Measurements from ENCODE around the gene PCSK1N. TPM values are rescaled to one million over a fixed set of nuclear protein-coding genes. Genes with fewer than 3 reads are reported as not detected.

PCSK1N gene
- total RNA-seq, 1 donor from 2014 or later = not detected

DNA sequence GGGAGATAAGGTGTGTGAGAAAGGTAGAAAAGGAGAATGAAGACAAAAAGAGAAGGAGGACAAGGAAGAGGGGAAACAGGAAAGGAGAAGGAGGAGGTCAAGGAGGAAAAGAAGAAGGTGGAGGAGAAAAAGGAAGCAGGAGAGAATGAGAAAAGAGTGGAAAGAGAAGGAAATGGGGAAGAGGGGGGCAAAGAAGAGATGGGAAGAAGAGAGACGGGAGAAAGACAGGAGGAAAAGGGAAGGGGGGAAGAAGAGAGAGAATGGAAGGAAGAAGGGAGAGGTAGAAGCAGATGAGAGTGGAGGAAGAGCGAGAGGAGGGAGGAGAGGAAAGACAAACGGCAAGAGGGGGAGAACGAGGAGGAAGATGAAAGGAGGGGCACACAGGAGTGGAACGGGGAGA is 44.9 kb downstream of the PCSK1N start:
- DNase-seq (ENCODE audit: low read depth, low spot score) = no peak

DNA sequence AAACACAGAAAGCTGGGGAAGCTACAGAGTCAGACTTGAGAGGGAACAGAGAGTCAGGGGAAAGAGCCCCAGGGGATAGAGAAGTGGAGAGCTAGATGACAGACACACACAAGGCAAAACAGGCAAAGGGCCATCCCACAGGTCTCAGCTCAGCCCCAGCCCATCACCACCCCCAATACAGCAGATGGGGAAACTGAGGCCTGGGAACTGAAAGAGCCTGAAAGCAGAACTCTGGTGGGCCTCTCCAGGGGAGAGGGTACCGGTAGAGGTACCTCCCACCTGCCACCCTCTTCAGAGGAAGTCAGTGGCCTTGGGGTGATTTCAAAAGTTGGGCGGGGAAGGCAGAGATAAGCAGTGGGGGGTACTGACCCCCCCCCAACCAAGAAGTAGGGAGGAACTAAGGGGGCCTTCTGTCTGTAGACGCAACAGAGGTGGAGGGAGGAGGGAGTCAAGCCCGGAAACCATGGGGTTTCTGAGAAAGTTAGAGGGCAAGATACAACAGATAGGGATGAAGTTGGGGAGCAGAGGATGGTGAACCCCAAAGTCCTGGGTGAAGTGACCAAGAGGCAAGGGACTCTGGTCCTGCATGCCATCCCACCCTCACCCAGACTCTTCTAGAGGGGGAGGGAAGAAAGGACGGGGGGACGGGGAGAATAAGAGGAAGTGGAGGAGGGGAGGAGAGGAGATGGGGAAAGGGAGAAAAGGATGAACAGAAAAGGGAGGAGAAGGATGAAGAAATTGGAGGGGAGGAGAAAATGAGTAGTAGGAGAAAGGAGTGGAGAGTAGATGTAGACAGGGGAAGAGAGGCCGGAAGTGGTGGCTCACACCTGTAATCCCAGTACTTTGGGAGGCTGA is 45.8 kb downstream of the PCSK1N start:
- DNase-seq (ENCODE audit: low read depth, low spot score) = no peak

DNA sequence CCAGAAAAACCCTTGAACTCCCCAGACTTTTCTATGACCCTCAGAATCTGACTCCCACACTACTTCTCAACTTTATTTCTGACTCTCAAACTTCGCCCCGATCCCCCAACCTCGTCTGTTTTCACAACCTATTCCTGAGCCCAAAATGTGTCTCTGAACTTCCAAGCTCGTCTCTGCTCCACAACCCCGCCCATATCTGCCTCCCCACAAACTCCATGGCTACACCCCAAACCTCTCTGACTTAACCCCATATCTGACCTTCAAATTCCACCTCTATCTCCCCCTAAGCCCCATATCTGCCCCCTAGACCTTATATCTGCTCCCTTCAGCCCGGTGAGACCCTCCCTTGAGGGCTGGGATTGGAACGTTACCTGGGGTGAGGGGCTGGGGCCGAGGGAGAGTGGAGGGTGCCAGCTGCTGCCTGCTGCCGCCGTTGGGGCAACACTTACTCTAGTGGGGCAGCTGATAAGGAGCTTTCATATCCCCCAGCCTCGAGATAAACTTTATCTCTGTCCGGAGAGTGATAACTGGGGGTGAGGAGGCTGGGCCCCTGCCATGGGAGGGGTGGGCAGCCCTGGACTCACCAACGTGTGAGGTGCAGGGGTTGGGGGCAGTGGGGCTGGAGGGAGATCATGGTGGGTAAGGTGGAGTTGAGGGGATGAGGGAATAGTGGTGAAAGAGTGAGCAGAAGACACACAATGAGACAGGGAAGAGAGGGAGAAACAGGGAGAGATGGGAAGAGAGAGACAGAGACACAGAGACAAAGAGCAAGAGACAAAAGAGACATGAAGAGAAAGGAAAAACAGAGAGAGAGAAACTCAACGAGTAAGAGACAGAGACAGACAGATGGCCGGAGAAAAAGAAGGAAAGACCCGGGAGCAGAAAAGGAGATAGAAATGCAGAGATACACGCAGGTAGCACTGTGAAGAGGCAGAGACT is 47.6 kb downstream of the PCSK1N start:
- no peak for DNase-seq (ENCODE audit: low read depth, low spot score)

DNA sequence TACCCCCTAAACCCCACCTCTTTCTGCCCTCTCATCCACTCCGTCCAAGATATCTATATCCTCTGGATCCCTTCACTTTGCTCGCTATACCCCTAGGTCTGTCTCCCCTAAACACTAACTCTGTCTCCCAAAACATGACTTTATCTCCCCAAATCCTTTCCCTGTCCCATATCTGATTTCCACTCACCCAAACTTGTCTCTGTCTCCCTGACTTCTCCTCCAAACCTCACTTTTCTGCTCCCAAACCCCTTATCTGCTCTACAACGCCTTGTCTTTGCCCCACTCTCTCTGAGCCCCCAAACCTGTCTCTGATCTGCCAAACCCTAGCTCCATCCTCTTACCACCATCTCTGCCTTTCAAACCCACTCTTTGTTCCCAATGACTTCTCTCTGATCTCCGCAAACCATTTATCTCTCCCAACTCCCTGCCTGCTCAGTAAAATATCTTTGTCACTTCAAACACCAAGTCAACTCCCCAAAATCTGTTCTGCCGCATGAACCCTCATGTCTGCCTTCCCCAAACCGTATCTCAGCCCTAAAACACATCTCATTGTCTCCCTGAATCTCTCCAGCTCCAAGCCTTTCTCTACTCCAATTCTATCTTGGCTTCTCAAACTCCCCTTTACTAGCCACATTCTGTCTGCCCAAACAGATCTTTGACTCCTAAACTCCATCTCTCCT is 48.4 kb downstream of the PCSK1N start:
- DNase-seq (ENCODE audit: low read depth, low spot score) = no peak

DNA sequence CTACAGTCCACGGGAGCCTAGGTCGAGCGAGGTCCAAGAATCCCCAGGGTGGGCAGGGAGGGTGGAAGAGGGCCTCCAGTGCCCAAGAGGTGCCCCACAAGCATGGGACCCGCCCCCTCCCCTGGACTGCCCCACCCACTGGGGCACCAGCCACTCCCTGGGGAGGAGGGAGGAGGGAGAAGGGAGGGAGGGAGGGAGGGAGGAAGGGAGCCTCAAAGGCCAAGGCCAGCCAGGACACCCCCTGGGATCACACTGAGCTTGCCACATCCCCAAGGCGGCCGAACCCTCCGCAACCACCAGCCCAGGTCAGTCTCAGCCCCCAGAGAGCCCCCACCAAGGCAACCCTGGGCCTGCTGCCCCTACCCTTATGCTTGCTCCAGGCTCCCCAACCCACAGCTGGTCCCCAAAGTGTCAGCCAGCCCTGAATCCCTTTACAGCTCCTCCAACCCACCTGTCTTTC is 49.0 kb downstream of the PCSK1N start, which contains the start of gene GATA1:
TSS of gene GATA1 (plus strand) at position 250 of the 460 bp plus-strand sequence. CDS start 4,520 bp downstream, outside the sequence.
- DNase-seq (ENCODE audit: low read depth, low spot score) = no peak

DNA sequence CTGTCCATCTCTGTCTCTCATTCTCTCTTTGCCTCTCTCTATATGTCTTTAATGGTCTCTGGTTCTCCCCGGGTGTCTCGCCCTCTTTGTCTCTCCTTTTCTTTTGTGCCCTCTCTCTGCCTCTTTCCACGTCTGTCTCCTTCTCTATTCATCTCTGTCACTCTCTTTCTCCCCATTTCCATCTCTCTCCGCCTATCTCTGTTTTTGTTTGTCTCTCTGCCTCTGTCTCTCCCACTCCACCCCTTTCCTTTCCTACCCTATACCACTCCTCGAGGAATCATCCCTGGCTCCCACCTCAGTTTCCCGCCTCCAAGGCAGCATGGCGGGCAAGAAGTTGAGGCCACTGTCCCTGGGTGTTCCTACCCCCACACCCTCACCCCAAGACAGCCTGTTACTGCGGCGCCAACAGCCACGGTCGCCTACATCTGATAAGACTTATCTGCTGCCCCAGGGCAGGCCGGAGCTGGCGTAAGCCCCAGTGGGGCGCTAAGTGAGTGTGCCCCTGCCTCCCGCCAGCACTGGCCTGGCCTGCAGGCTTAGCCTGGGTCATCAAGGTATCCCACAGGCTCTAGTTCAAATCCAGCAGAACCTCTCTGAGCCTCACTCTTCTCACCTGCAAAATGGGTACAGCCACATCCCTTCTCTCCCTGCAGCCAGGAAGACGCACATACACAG is 49.7 kb downstream of the PCSK1N start:
- DNase-seq (ENCODE audit: low read depth, low spot score) = no peak

DNA sequence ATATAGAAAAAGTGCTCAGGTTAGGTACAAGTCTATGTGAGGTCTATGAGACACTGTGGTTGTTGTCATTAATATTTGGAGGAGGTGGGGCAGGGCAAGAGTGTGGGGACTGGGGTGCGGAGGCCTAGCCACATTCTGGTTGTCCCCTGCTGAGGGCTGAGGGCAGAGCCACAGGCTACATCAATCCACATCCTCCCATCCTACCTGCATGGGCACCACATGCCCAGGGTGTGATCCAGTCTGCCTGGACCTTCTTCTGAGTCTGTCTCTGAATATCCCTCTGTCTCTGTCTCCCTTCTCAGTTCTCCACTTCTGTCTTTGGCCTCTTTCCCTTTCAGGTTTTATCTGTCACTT is 50.2 kb downstream of the PCSK1N start:
- no peak for DNase-seq (ENCODE audit: low read depth, low spot score)

DNA sequence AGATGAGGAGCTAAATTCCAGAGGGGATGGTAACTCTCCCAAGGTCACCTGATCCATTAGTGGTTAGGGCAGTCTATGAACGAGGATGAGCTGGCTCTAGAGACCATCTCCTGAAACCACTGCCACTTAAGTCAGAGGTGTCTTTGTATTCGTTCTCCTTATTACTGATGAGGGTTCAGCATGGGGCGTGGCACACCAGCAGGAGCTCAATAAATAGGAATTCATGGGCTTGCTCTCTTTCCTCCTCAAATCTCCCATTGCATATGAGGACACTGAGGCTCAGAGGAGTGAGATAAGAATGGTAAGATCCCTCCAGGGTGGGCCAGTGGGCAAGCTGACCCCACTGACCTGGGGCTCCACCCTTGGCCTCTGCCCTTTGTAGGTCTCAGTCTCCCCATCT is 50.7 kb downstream of the PCSK1N start:
- no peak for DNase-seq (ENCODE audit: low read depth, low spot score)

DNA sequence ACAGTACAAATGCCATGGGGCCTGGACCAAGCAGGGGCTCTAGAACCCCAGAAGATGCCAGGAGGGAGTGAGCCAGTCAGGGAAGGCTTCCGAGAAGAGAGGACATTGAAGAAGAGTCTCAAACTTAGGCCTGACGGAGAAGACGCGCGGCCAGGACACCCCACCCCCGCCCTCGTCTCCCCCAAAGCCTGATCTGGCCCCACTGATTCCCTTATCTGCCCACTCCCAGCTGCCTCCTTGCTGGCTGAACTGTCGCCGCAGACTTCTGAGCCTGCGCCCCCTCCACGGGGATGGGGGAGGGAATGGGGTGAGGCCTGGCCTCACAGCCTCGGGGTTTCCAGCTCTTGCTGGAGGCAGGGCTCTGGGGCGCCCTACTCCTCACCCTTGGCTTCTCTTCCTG is 52.6 kb downstream of the PCSK1N start:
- no peak for DNase-seq (ENCODE audit: low read depth, low spot score)

DNA sequence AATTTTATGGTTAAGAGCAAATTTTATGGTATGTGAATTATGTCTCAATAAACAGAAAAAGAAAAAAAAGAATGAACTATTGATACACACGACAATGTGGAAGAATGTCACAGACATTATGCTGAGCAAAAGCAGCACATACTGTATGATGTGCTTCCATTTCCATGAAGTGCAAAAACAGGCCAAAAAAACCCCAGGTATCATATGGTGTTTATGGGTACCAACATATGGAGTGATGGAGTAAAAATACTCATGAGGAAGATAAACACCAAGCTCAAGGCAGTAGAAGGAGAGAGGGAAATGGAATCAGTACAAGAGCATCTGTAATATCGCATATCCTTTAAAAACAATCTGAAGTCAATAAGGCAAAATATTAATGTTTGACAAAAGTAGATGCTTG is 53.2 kb downstream of the PCSK1N start:
- no peak for DNase-seq (ENCODE audit: low read depth, low spot score)

DNA sequence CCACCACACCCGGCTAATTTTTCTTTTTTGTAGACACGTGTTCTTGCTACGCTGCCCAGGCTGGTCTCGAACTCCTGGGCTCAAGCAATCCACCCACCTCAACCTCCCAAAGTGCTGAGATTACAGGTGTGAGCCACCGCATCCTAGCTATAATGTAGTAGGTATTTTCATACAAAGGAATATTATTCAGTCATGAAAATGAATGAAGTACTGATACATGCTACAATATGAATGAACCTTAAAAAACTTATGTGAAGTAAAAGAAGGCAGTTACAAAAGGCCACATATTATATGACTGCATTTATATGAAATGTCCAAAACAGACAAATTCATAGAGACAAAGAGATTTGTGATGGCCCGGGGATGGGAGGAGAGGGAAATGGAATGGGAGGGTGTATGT is 53.7 kb downstream of the PCSK1N start:
- DNase-seq (ENCODE audit: low read depth, low spot score) = no peak

Other genes starting within 250 kb of the PCSK1N start
- 137 and 223 TPM in 2 replicates for gene WDR13, start 238.1 kb downstream of the PCSK1N start, total RNA-seq
- not detected in 2 replicates for gene WAS, start 151.8 kb downstream of the PCSK1N start, total RNA-seq
- gene SUV39H1, start 138.9 kb downstream of the PCSK1N start, total RNA-seq = 8.0 and 12.2 TPM in 2 replicates
- not detected in 2 replicates for gene GLOD5, start 73.9 kb downstream of the PCSK1N start, total RNA-seq
- not detected in 2 replicates for gene GATA1, start 49.0 kb downstream of the PCSK1N start, total RNA-seq
- gene HDAC6, start 33.5 kb downstream of the PCSK1N start, total RNA-seq = 24.7 and 37.7 TPM in 2 replicates
- not detected in 2 replicates for gene ERAS, start 9.1 kb downstream of the PCSK1N start, total RNA-seq
- 17.7 and 24.6 TPM in 2 replicates for gene TIMM17B, start 62.2 kb upstream of the PCSK1N start, total RNA-seq
- 98.2 and 105 TPM in 2 replicates for gene PQBP1, start 62.3 kb upstream of the PCSK1N start, total RNA-seq
- 11.6 and 13.5 TPM in 2 replicates for gene SLC35A2, start 76.0 kb upstream of the PCSK1N start, total RNA-seq
- gene PIM2, start 83.4 kb upstream of the PCSK1N start, total RNA-seq = 5.5 and 6.3 TPM in 2 replicates
- gene OTUD5, start 122.0 kb upstream of the PCSK1N start, total RNA-seq = 26.7 and 30.5 TPM in 2 replicates
- 0.13 and 0.32 TPM in 2 replicates for gene KCND1, start 136.2 kb upstream of the PCSK1N start, total RNA-seq
- 22.9 and 30.0 TPM in 2 replicates for gene GRIPAP1, start 166.7 kb upstream of the PCSK1N start, total RNA-seq
- gene TFE3, start 207.7 kb upstream of the PCSK1N start, total RNA-seq = 21.0 and 29.5 TPM in 2 replicates
- gene CCDC120, start 223.4 kb upstream of the PCSK1N start, total RNA-seq = 0.42 and 0.66 TPM in 2 replicates
- gene PRAF2, start 238.4 kb upstream of the PCSK1N start, total RNA-seq = 4.4 and 5.9 TPM in 2 replicates
- 23.3 and 25.5 TPM in 2 replicates for gene WDR45, start 244.3 kb upstream of the PCSK1N start, total RNA-seq

Measured in pulmonary artery endothelial cell (primary cell).